A549 (cell line): Measurements from ENCODE around the gene EFCAB8.

ENCODE experiments used
- CHD2 ChIP-seq: fragments of 150-350 bp; IDR thresholded peaks from 2 replicates; pipeline ENCODE4 v1.6.1; 2014; ENCODE audit warnings: low read length; ENCODE audit not compliant: partially characterized antibody
- MAFK ChIP-seq: fragments of 450-650 bp; IDR thresholded peaks from 2 replicates; pipeline ENCODE4 v1.6.1; 2014; ENCODE audit not compliant: partially characterized antibody
- MYC ChIP-seq: IDR thresholded peaks from 2 replicates; pipeline ENCODE4 v1.6.1; 2012; ENCODE audit warnings: mild to moderate bottlenecking, inconsistent platforms, low read length, improper control_type of control experiment, borderline replicate concordance
- NR3C1 ChIP-seq: fragments of >200 bp; sonication (Bioruptor Twin); formaldehyde crosslinking; IDR thresholded peaks from 3 replicates; pipeline ENCODE4 v1.6.1; 2017
- PHF8 ChIP-seq: fragments of 200-600 bp; sonication (generic); IDR thresholded peaks from 2 replicates; pipeline ENCODE4 v1.6.1; 2016; ENCODE audit warnings: low read depth, mild to moderate bottlenecking, antibody characterized with exemption, moderate library complexity, borderline replicate concordance
- POLR2AphosphoS2 ChIP-seq: conservative IDR thresholded peaks from 2 replicates; pipeline ENCODE4 v1.6.1; 2012; ENCODE audit warnings: low read length, improper control_type of control experiment, inconsistent platforms
- RCOR1 ChIP-seq: fragments of 150-350 bp; IDR thresholded peaks from 2 replicates; pipeline ENCODE4 v1.6.1; 2014; ENCODE audit warnings: antibody characterized with exemption, low read length, low read depth
- RNF2 ChIP-seq: fragments of 200-600 bp; sonication (generic); IDR thresholded peaks from 2 replicates; pipeline ENCODE4 v1.6.1; 2016; ENCODE audit warnings: low read depth, mild to moderate bottlenecking, antibody characterized with exemption, moderate library complexity, borderline replicate concordance
- ZNF302 ChIP-seq: fragments of 250-450 bp; sonication (Bioruptor Pico); IDR thresholded peaks from 2 replicates; pipeline ENCODE4 v1.9.0; 2021; ENCODE audit warnings: inconsistent platforms, mild to moderate bottlenecking, moderate library complexity
- TF ChIP-seq, protein P1 (sequence below): IDR thresholded peaks from 2 replicates; pipeline ENCODE4 v1.6.1; 2012
- TF ChIP-seq, protein P2 (sequence below): fragments of >200 bp; sonication (Bioruptor Twin); formaldehyde crosslinking; IDR thresholded peaks from 3 replicates; pipeline ENCODE4 v1.5.1; 2016
- TF ChIP-seq, protein P3 (sequence below): fragments of >200 bp; sonication (Bioruptor Twin); formaldehyde crosslinking; IDR thresholded peaks from 2 replicates; pipeline ENCODE4 v1.6.1; 2016

DNA sequence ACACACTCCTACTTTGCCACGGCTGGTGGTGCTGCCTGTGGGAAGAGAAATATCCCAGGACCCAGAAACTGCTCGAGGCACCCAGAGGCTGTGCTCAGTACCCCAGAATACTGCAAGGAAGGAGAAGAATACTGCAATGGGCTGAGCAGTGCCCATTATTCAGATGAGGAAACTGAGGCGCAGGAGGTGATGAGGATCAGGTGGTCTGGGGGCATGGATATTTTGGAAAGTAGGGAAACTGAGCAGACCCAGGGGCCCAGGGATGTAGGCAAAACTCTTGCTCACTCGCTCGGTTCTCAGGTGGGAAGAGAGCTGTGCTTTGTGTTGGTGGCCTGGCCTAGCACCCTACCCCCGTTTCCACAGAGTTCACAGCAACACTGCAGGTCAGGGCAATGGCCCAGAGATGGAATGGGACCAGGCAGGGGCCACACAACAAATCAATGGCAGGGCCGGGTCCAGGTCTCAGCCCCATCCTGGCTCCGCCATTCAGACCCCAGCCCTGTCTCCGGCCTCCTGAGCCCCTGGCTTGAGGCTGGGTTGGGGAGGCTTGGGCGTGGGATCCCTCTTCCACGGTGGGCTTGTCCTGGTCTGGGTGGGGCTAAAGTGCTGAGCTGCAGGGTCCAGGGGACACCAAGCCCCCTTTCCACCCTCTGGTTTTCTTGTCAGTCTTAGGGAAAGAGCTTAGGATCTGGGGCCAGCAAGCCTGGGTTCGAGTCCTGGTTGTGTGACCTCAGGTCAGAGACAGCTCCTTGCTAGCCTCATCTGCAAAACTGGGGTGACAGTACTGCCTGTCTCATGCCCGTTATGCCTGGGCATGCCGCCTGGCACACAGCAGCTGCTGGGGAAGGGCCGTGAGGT, 111.6 kb downstream of the EFCAB8 start:
- TF ChIP-seq, protein P1, sequence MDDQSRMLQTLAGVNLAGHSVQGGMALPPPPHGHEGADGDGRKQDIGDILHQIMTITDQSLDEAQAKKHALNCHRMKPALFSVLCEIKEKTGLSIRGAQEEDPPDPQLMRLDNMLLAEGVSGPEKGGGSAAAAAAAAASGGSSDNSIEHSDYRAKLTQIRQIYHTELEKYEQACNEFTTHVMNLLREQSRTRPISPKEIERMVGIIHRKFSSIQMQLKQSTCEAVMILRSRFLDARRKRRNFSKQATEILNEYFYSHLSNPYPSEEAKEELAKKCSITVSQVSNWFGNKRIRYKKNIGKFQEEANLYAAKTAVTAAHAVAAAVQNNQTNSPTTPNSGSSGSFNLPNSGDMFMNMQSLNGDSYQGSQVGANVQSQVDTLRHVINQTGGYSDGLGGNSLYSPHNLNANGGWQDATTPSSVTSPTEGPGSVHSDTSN: no peak
- TF ChIP-seq, protein P2, sequence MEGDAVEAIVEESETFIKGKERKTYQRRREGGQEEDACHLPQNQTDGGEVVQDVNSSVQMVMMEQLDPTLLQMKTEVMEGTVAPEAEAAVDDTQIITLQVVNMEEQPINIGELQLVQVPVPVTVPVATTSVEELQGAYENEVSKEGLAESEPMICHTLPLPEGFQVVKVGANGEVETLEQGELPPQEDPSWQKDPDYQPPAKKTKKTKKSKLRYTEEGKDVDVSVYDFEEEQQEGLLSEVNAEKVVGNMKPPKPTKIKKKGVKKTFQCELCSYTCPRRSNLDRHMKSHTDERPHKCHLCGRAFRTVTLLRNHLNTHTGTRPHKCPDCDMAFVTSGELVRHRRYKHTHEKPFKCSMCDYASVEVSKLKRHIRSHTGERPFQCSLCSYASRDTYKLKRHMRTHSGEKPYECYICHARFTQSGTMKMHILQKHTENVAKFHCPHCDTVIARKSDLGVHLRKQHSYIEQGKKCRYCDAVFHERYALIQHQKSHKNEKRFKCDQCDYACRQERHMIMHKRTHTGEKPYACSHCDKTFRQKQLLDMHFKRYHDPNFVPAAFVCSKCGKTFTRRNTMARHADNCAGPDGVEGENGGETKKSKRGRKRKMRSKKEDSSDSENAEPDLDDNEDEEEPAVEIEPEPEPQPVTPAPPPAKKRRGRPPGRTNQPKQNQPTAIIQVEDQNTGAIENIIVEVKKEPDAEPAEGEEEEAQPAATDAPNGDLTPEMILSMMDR: no peak
- TF ChIP-seq MYC (no peak), ZNF302 (CRISPR knock-in tag) (no peak), NR3C1 (no peak), PHF8 (no peak), RCOR1 (no peak), MAFK (no peak), POLR2AphosphoS2 (no peak), CHD2 (no peak), RNF2 (no peak)
- TF ChIP-seq, protein P3, sequence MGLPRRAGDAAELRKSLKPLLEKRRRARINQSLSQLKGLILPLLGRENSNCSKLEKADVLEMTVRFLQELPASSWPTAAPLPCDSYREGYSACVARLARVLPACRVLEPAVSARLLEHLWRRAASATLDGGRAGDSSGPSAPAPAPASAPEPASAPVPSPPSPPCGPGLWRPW: no peak
